ENCODE results near the gene SLC13A5.

DNA sequence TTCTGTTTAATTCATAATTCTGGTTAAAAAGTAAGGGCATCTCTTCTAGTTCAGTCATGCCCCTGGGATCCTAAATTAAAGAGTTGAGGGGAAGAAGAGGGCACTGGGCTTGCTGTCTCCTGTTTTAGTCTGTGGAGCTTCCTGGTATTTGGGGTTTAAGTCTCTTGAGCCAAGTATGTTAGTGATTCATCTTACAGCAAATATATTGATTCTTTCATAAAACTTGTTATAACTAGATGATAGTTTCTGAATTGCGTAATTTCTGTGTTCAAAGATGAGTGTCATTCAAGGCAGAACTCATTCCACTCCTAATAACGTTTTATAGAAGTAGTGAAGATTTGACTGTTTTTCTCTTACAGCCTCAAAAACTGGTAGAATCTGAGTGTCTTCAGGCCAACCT is 70.6 kb downstream of the SLC13A5 start:
- no peak for TF ChIP-seq EZH2phosphoT487 (IDR thresholded peaks at IDR 0.05; ENCODE audit: borderline replicate concordance, low read length)
- TF ChIP-seq, protein P1, sequence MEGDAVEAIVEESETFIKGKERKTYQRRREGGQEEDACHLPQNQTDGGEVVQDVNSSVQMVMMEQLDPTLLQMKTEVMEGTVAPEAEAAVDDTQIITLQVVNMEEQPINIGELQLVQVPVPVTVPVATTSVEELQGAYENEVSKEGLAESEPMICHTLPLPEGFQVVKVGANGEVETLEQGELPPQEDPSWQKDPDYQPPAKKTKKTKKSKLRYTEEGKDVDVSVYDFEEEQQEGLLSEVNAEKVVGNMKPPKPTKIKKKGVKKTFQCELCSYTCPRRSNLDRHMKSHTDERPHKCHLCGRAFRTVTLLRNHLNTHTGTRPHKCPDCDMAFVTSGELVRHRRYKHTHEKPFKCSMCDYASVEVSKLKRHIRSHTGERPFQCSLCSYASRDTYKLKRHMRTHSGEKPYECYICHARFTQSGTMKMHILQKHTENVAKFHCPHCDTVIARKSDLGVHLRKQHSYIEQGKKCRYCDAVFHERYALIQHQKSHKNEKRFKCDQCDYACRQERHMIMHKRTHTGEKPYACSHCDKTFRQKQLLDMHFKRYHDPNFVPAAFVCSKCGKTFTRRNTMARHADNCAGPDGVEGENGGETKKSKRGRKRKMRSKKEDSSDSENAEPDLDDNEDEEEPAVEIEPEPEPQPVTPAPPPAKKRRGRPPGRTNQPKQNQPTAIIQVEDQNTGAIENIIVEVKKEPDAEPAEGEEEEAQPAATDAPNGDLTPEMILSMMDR (IDR thresholded peaks at IDR 0.05; ENCODE audit: low read depth, low read length, poor library complexity, severe bottlenecking): no peak
